Putamen (tissue), 1 donor: ENCODE measurements around the gene KHDRBS1.
"Not testable (repeated sequence)": the region's sequence is repeated elsewhere in the genome, so short reads cannot be mapped to it uniquely, and the experiment has no call there.

Experiments used
- DNase-seq: peaks from one replicate; pipeline ENCODE4 v3.0.0-alpha.2; 2016; ENCODE audit warnings: low spot score

KHDRBS1 gene

DNA sequence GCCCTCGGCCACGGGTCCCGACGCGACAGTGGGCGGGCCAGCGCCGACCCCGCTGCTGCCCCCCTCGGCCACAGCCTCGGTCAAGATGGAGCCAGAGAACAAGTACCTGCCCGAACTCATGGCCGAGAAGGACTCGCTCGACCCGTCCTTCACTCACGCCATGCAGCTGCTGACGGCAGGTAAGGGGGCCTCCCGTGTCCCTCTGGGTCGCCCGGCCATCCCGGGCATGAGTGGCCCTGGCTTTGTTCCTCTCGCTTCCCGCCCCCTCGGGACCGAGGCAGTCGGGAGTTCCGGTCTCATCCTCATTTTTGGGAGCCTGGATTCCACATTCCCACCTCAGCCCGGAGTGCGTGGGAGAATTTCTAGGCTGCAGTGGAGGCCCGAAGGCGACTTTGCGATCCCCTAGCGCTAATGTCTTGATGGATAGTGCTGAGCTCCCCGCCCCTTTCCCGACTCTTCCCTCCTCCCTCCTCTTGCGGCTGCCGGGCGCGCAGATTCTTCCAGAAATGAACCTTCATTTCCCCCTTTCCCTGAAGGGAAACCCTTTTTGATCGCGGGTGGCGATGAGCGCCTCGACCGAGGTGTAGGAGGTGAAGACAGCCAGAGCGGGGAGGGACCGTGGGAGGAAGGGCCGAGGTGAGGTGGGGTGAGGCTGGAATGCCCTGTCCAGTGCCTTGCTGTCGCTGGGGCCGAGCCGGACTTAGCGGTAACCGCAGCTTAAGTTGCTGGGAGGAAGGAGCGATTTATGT is 705 bp downstream of the KHDRBS1 start:
- DNase-seq: peak; percentile 52

DNA sequence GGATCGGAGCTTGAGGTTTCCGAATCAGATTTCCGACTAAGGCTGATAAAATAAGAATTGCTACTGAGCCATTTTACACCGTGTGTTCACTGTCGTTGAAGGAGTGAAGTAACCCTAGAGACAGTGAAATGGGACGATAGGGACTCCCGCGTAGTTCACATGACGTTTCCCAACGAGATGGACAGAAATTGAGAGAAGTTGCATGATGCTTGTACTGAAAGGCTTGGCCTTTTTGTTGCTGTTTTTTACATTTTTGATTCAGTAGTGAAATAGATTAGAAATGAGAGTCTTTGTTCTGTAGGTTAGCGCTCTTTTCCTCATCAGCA is 1.2 kb downstream of the KHDRBS1 start:
- no peak for DNase-seq

DNA sequence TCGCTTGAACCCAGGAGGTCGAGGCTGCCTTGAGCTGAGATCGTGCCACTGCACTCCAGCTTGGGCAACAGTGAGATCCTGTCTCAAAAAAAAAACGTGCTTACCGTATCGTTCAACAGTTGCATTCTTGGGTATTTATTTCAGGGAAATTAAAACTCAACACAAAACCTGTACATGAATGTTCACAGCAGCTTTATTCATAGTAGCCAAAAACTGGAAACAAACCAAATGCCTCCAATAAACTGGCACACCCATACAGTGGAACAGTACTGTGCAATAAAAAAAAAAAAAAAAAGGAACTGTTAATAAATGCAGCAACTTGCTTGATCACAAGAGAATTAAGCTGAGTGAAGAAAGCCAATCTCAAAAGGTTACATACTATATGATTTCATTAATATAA is 6.7 kb downstream of the KHDRBS1 start:
- no peak for DNase-seq

DNA sequence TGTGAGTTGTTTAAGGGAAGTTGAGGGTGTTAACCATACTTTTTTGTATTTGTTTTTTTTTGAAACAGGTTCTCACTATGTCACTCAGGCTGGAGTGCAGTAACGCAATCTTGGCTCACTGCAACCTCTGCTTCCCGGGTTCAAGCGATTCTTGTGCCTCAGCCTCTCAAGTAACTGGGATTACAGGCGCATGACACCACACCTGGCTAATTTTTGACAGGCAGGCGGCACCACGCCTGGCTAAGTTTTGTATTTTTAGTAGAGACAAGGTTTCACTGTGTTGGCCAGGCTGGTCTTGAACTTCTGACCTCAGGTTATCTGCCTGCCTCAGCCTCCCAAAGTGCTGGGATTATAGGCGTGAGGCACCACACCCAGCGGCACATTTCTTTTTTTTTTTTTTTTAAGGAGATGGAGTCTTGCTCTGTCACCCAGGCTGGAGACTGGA is 7.9 kb downstream of the KHDRBS1 start:
- DNase-seq: not testable (repeated sequence)

DNA sequence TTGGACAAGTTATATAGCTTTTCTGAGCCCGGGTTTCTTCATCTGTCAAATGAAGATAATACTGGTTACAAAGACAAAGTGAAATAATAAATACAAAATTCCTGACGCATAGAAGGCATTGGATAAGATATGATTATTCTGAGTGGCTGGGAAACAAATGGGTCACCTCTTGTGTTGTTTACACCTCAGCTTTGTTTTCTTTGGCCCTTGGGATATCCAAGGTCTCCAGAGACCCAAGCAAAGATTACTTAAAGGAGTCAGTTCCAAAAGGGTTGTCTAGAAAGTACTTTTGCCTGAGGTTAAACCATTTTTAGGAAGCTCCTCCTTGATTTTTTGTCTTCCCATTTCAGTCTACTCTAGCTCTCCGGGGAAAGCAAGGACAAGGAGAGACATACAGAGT is 9.7 kb downstream of the KHDRBS1 start:
- DNase-seq: no peak

DNA sequence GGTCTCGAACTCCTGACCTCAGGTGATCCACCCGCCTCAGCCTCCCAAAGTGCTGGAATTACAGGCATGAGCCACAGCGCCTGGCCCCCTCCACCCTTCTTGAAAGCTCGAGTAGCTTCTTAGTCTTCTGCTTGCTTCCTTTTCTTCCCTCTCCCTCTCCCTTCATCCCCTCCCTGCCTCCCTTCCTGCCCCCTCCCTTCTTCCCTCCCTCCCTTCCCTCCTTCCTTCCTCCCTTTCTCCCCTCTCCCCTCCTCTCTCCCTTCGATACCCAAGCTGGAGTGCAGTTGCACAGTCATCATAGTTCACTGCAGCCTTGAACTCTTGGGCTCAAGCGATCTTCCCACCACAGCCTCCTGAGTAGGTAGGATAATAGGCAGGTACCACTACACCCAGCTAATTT is 11.8 kb downstream of the KHDRBS1 start:
- DNase-seq: no peak

DNA sequence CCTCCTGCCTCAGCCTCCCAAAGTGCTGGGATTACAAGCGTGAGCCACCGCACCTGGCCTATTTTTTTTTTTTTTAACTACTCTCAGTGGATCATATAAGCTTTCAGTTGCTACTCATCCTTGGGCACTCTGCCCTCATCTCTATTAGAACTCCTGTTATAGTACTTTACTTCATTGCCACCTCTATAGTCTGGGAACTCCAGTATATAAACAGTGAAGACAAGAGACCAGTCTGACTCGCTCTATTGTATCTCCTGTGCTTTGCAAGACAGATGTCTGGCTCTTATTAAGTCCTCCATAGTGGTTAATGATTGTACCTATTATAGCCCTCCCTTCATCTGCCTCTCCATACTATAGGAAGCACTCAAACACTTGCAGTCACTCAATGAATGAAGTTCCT is 15.1 kb downstream of the KHDRBS1 start:
- no peak for DNase-seq

DNA sequence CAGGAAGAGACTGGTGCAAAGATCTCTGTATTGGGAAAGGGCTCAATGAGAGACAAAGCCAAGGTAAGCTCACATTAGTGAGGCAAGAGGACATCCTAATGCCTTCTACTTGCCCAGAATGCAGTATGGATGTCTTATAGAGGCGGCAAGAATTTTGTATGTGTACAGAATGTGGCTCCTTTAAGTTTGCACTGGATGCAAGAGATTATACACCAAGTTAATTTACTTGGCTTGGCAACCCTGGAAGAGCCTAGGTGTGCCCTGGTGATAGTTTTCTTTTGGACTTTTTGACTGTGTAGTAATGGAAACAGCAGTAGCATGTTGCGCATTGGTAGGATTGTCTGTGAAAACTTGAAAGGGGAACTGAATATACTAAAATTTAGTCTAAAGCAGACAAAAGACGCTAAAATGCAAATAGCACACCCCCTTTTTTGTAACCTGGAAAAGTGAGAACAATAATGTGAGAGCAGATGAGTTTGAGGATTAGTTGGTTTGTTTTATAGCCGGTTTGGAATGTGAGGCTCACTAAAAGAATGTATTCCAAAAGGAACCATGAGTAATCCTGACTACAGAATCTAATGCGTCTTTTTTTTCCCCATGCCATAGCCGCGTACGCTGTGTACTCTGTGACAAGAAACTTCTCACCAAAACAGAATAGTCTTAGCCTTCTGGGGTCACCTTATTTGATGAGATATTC is 18.1 kb downstream of the KHDRBS1 start:
- no peak for DNase-seq

DNA sequence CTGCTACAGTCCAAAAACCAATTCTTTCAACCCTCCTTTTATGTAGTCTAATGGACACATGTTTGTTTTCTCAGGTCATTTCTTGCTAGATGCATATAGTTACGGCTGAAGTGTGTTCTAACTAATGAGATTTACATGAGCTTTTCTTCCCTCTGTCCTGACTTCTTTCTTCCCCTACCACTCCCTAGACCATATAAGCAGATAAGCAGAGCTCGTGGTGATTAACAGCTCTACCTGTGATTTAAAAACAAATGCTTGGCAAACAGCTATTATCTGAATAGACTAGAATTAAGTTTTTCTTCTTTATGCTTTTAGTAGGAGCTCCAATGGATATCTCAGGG is 18.6 kb downstream of the KHDRBS1 start:
- no peak for DNase-seq

DNA sequence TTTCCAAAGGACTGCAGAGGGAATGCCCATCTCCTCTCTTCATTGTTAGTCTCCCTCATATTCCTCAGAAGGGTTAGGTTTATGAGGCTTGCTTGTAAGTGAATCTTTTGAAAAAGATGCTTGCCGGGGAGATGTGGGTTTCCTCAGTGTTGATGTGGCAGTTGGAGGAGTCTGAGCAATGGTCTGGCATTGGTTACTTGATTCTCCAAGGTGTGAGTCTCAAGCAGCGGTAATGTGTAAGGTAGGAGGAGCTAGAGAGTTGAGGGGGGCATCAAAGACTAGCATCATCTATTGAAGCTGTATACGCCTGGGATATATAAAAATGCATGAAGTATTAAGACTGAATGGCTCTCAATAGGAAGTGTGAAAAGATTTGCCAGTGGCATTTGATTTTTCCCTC is 21.5 kb downstream of the KHDRBS1 start:
- DNase-seq: no peak

DNA sequence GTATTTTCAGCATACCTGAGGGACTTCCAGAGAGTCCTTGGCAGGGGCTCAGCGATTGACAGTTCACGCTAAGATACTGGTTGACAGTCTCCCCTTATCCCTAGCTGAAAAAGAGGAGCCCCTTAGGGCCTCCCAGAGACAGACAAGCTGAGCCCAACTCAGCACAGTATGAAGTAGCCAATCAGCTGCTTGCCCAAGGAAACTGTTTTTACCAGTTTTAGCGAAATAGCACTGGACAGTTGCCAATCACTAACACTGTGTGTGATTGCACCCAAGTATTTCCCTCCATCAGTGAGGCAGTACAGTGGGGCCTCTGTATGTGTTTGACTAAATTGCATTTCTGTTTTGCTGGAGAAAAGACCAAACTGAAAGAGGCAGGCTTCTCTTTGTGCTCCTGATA is 27.0 kb downstream of the KHDRBS1 start:
- DNase-seq: peak; percentile 62

DNA sequence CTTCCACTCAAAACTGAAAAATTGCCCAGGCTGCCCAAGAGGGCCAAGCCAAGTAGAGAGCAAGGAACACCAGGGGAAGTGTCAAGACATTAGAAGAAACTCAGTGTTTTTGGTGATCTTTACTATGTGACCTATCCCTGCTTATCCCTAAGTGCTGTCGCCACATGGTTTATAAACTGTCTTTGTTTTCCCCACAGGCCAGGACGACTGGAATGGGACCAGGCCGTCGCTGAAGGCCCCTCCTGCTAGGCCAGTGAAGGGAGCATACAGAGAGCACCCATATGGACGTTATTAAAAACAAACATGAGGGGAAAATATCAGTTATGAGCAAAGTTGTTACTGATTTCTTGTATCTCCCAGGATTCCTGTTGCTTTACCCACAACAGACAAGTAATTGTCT is 28.7 kb downstream of the KHDRBS1 start:
- DNase-seq: no peak

DNA sequence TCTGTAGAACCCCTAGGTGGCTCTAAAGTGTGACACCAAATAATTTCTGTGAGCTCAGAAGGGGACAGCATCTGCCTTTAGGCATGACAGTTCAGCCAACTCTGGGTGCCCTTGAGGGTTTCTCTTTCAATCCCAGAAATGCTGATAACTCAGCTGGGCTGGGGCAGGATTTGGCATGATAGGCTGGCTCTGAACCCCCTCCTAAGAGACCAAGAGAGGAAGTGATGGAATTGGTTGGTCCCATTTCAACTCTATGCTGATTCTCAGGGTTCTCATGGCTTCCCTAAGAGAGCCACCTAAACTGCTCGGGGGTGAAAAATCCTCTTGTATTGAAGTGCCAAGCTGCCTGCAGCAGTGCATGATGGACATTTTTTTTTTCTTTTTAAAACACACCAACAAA is 30.6 kb downstream of the KHDRBS1 start:
- DNase-seq: no peak

DNA sequence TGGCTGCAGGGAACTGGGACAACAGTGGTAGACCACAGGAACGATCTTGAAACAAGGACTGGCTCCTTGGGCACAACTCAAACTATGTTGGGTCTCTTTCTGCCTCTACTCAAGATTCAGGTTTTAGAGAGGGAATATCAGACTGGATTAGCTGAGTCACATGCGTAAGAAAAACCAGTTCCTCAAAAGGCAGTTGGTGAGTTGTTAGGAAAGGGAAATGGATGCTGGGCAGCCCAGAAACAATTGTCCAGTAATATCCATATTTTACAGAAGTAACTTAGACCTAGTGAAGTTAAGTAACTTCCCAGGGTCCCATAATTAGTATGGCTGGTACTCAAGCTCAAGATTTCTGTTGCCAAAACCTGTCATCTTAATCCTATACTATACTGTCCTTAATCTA is 32.1 kb downstream of the KHDRBS1 start:
- no peak for DNase-seq

DNA sequence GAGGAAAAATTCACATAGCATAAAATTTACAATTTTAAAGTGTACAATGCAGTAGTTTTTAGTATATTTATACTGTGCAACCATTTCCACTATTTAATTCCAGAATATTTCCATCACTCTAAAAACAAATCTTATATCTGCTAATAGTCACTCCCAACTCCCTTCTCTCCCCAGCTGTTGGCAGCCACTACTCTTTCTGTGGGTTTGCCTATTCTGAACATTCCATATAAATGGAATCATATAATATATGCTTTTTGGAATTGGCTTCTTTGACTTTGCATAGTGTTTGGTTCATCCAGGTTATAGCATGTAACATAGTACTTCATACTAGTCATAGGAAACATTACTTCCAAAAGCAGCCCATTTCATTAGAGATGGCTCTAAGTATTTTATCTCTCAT is 34.0 kb downstream of the KHDRBS1 start:
- no peak for DNase-seq

DNA sequence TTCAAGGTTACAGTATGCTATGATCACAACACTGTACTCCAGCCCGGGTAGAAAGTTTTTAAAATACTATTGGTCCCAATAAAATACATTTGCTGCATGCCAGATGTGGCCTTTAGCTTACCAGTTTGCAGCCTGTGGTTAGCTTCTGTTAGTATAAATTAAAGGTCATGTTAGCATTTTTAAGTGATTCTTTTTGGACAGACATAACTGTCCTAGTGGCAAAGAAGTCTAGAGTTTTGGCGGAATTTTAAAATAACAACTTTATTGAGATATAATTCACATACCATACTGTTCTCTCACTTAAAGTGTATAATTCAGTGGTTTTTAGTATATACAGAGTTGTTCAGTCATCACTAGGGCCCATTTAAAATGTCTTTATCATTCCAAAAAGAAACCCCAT is 34.8 kb downstream of the KHDRBS1 start:
- DNase-seq: no peak

DNA sequence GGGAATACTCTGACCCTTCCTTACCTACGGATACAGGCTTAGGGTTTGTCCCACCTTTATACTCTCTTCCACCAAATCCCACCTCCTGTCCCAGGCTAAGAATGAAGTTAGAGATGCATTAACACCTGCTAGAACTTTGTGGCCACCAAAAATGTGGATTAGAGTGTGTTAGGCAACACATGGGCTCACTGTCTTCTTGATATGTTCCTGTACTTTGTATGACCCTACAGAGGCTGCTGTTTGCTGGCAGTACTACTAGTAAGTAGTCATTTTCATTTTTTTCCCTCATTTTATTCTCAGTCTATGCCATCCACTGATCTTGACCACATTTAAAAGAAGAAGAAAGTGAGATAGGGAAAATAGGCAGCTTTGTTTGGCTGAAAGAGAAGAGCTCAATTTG is 38.0 kb downstream of the KHDRBS1 start:
- no peak for DNase-seq

DNA sequence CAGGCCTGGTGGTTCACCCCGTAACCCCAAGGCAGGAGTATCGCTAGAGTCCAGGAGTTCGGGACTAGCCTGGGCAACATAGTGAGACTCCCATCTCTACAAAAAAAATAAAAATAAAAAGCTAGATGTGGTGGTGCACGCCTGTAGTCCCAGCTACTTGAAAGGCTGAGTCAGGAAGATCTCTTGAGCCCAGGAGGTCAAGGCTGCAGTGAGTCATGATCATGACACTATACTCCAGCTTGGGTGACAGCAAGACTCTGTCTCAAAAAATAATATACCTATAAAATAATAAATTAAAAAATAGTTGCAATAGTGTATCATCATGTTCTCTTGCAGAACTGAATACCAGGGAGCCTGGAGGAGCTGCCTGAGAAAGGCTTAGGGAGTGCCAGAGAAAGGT is 39.2 kb downstream of the KHDRBS1 start:
- DNase-seq: no peak

DNA sequence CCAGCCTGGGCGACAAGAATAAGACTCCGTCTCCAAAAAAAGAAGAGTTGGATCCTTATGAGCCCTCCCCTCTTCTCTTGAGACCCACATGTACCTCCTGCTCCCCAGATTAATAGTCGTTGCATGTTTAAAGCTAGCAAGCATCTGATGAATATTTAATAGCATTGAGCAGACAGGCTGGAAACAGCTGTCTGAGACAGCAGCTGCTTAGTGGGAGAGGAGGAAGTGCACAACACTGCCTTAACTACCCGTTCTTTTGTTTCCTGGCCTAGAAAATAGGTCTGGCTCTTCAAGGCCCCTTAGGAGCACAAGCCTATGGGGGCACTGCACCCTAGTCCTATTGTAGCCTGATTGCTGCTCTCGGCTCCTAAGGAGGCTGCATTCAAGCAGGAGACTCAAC is 41.7 kb downstream of the KHDRBS1 start:
- no peak for DNase-seq

DNA sequence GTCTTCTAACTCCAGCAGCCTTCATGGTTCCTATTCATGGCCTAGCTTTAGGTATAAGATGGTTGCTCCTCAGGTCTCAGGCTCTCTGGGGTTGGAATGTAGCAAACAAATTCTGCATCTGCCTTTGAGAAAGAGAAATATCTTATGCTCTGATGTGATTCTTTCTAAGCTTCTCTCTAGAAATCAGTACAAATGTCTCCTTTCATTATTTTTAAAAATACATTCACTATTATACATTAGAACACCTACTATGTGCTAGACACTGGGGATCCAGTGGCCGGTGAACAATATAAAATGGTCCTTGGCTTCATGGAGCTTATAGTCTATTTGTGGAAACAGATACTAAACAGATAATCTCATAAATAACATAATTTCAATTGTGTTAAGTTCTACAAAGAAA is 42.9 kb downstream of the KHDRBS1 start:
- no peak for DNase-seq

DNA sequence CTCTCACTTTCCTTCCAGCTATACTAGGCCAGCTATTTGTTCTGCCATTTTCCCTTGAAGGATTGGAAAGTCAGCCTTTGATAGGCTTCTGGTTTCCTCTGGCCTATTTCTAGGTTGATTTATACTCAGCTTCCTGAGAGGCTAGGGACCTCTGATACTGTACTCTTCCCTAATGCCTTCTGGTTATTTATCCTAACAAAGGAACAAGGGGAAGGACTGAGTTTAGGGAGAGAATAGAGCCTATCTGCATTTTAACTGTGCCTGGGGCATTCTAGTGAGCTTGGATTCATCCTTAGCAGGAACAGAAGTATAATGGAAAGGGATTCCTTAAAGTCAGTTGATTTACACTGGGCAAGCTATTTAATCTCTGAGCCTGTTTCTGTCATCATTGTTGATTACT is 47.2 kb downstream of the KHDRBS1 start:
- no peak for DNase-seq

DNA sequence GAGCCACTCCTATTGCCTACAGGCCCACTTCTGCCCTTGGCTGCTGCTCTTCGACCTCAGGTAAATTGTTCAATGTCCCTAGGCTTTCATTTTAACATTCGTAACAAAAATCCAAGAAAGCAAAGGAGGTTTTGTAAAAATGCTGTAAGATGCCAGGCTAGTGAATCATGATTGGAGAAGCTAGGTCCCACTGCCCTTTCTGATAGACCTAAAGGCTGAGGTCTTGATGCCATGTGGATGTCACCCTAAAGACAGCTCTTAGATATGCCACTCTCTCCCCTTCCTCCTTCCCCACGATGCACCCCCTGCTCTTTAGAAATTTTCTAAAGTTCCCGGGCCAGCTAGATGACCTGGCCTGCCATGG is 49.2 kb downstream of the KHDRBS1 start:
- no peak for DNase-seq

DNA sequence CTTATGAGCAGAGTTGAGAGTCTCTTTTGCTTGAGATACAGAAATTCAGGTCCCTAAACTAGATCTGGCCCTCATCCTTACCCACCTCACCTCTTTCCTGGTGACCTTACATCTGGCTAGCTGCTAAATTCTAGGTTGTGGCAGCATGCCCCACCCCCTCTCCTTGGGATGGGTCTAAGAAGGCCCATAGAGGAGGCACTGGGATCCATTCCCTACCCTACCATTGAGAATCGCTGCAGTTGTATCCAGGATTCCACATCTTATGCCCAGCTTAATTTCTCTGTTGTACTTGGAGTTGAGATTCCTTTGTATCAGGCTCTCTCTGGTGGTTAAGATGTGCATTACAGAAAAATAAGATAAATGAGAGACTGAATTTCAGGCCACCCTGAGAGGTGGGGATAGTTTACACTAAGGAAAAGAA is 49.6 kb downstream of the KHDRBS1 start:
- peak; percentile 72 for DNase-seq
